K562 (cell line): ENCODE data around the gene NDUFAF8.

ENCODE experiments used
- ARID3B ChIP-seq: fragments of 250-450 bp; sonication (Bioruptor Pico); IDR thresholded peaks from 2 replicates; pipeline ENCODE4 v1.4.0; 2020; ENCODE audit warnings: borderline replicate concordance
- CBX8 ChIP-seq: fragments of 200-600 bp; sonication (generic); IDR thresholded peaks from 2 replicates; pipeline ENCODE4 v1.6.1; 2012; ENCODE audit warnings: borderline replicate concordance, mixed run types, low read depth, mild to moderate bottlenecking, moderate library complexity, mixed read lengths, low read length, control low read depth, inconsistent platforms; ENCODE audit not compliant: poor library complexity, severe bottlenecking; ENCODE audit errors: extremely low read depth
- EP300 ChIP-seq: IDR thresholded peaks from 2 replicates; pipeline ENCODE4 v1.6.1; 2012; ENCODE audit warnings: low read length, improper control_type of control experiment
- ESRRA ChIP-seq: fragments of 450-650 bp; IDR thresholded peaks from 2 replicates; pipeline ENCODE4 v1.6.1; 2014; ENCODE audit warnings: low read depth, mild to moderate bottlenecking, moderate library complexity, borderline replicate concordance
- EZH2 ChIP-seq: IDR thresholded peaks from 2 replicates; pipeline ENCODE4 v1.6.1; 2012; ENCODE audit warnings: low read depth, mild to moderate bottlenecking, inconsistent platforms, low read length, borderline replicate concordance
- KDM4B ChIP-seq, 2 experiments: fragments of 450-650 bp in 1 of 2; sonication (generic) in 1 of 2; IDR thresholded peaks; 2 replicates each; pipeline ENCODE4 v1.6.1; 2016 to 2017; ENCODE audit warnings: borderline replicate concordance in 2 of 2, antibody characterized with exemption in 1 of 2, low read depth in 1 of 2, mild to moderate bottlenecking in 1 of 2
- RBM17 ChIP-seq: fragments of 200-400 bp; formaldehyde crosslinking; IDR thresholded peaks from 2 replicates; pipeline ENCODE4 v1.6.1; 2017; ENCODE audit warnings: low read depth, mild to moderate bottlenecking, low read length, borderline replicate concordance
- SNAPC5 ChIP-seq: fragments of 250-450 bp; sonication (Bioruptor Pico); IDR thresholded peaks from 2 replicates; pipeline ENCODE4 v1.8.0; 2021; ENCODE audit warnings: moderate library complexity, mild to moderate bottlenecking, inconsistent platforms
- SOX6 ChIP-seq: fragments of 450-650 bp; IDR thresholded peaks from 2 replicates; pipeline ENCODE4 v1.6.1; 2014; ENCODE audit warnings: mild to moderate bottlenecking
- ZFX ChIP-seq: sonication (generic); formaldehyde crosslinking; IDR thresholded peaks from 2 replicates; pipeline ENCODE4 v1.8.0; 2022; ENCODE audit warnings: mild to moderate bottlenecking, missing genetic modification reagents, moderate library complexity
- ZNF217 ChIP-seq: sonication (generic); formaldehyde crosslinking; IDR thresholded peaks from 2 replicates; pipeline ENCODE4 v1.8.0; 2022; ENCODE audit warnings: mild to moderate bottlenecking, missing genetic modification reagents
- TF ChIP-seq, protein P1 (sequence below): fragments of 250-450 bp; sonication (Bioruptor Pico); IDR thresholded peaks from 2 replicates; pipeline ENCODE4 v1.5.0; 2020; ENCODE audit warnings: mild to moderate bottlenecking, borderline replicate concordance

- TF ChIP-seq RBM17, result no peak
- no peak for TF ChIP-seq ESRRA
- TF ChIP-seq ZNF217, result no peak
- TF ChIP-seq KDM4B (IDR thresholded peaks at IDR 0.05; ENCODE audit: borderline replicate concordance in 2 of 2, low read depth in 1 of 2), result no peak
- no peak for TF ChIP-seq SOX6
- TF ChIP-seq SNAPC5 (CRISPR knock-in tag), result no peak
- TF ChIP-seq, protein P1, sequence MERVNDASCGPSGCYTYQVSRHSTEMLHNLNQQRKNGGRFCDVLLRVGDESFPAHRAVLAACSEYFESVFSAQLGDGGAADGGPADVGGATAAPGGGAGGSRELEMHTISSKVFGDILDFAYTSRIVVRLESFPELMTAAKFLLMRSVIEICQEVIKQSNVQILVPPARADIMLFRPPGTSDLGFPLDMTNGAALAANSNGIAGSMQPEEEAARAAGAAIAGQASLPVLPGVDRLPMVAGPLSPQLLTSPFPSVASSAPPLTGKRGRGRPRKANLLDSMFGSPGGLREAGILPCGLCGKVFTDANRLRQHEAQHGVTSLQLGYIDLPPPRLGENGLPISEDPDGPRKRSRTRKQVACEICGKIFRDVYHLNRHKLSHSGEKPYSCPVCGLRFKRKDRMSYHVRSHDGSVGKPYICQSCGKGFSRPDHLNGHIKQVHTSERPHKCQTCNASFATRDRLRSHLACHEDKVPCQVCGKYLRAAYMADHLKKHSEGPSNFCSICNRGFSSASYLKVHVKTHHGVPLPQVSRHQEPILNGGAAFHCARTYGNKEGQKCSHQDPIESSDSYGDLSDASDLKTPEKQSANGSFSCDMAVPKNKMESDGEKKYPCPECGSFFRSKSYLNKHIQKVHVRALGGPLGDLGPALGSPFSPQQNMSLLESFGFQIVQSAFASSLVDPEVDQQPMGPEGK (CRISPR knock-in tag), result no peak
- no peak for TF ChIP-seq EP300
- TF ChIP-seq EZH2, result no peak
- TF ChIP-seq CBX8, result no peak
- no peak for TF ChIP-seq ARID3B (CRISPR knock-in tag)
- TF ChIP-seq ZFX, result no peak
Observed at GRCh38 chr17:81256616-81257015, 17.5 kb downstream of the NDUFAF8 start.
